ENCODE measurements around the gene ABCD3. TPM values are rescaled to one million over a fixed set of nuclear protein-coding genes. Genes with fewer than 3 reads are reported as not detected.

The ABCD3 gene
- total and polyA plus RNA-seq, 5 donors: 24.4 to 62.0 (median 55.8) TPM

DNA sequence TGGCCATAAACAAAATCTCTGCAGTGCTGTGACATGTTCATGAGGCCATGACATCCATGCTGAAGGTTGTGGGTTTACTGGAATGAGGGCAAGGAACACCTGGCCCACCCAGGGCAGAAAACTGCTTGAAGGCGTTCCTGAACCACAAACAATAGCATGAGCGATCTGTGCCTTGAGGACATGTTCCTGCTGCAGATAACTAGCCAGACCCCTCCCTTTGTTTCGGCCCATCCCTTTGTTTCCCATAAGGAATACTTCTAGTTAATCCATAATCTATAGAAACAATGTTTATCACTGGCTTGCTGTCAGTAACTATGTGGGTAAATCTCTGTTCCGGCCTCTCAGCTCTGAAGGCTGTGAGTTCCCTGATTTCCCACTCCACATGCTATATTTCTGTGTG is 28.9 kb upstream of the ABCD3 start:
- Histone ChIP-seq H3K9me3 (ENCODE audit: control insufficient read depth, low read length) (no peaks in the 10 kb centered on the region), H3K27me3 (ENCODE audit: control insufficient read depth, insufficient read depth) (no peaks in the 10 kb centered on the region), H3K27ac (ENCODE audit: low read length) (no peak overlapping the region), H3K4me1 (ENCODE audit: control insufficient read depth, insufficient read depth, low read length) (no peaks in the 10 kb centered on the region), H3K4me3 (ENCODE audit: low read length) (no peak overlapping the region)
- no peak for ATAC-seq
- WGBS: 72% methylated on average over 4 of the region's 4 CpGs
- DNase-seq: no peak
- intact Hi-C loops (cut with DNase I): no loop called here

DNA sequence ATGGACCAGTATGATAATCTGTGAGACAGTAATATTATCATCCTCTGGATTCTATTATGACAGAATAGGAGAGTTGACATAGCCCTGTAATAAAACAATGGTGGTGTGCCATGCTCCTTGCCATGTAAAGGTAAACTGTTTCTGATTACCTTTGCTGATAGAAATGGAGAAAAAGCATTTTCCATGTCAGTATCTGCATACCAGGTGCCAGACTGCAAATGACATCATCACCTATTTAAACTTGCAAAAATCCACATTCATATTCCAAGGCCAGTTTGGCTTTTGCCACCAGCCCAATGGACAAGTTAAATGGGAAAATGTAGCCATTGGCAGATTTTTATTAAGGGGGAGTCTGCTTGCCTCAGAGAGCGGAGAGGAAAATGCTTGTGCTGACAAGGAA is 23.9 kb upstream of the ABCD3 start:
- 89% methylated on average over 1 of the region's 1 CpG for WGBS
- DNase-seq: no peak
- intact Hi-C loops (cut with DNase I): no loop called here

DNA sequence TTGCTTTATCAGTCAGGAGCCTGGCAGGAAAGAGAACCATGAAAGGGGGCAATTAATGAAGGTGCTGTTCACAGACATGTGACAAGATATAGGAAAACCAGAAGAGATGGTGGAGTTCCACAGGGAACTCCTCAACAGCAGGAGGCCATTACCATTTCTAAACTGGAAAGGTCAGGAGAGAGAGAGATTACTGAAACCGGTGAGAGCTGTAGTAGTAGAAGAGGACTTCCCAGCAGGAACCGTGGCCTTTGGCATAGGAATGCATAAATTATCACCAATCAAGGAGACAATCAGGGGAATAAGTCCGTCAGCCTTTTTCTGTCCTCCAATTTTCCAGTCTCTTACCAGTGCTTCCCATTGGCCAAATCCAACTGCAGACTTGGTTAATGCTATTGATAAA is 23.0 kb upstream of the ABCD3 start:
- intact Hi-C loops (cut with DNase I): no loop called here
- Histone ChIP-seq H3K27ac (ENCODE audit: low read length) (no peak overlapping the region), H3K4me1 (ENCODE audit: control insufficient read depth, insufficient read depth, low read length) (no peaks in the 10 kb centered on the region), H3K27me3 (ENCODE audit: control insufficient read depth, insufficient read depth) (no peaks in the 10 kb centered on the region), H3K4me3 (ENCODE audit: low read length) (no peak overlapping the region), H3K9me3 (ENCODE audit: control insufficient read depth, low read length) (no peaks in the 10 kb centered on the region)
- 58% methylated on average over 3 of the region's 3 CpGs for WGBS
- ATAC-seq: no peak
- DNase-seq: no peak

More for the DNA sequence above, 23.9 kb upstream of the ABCD3 start:
- Histone ChIP-seq H3K27me3 (ENCODE audit: control insufficient read depth, insufficient read depth) (no peaks in the 10 kb centered on the region), H3K27ac (ENCODE audit: low read length) (no peak overlapping the region), H3K9me3 (ENCODE audit: control insufficient read depth, low read length) (no peaks in the 10 kb centered on the region), H3K4me3 (ENCODE audit: low read length) (no peak overlapping the region), H3K4me1 (ENCODE audit: control insufficient read depth, insufficient read depth, low read length) (no peaks in the 10 kb centered on the region)
- ATAC-seq: no peak

DNA sequence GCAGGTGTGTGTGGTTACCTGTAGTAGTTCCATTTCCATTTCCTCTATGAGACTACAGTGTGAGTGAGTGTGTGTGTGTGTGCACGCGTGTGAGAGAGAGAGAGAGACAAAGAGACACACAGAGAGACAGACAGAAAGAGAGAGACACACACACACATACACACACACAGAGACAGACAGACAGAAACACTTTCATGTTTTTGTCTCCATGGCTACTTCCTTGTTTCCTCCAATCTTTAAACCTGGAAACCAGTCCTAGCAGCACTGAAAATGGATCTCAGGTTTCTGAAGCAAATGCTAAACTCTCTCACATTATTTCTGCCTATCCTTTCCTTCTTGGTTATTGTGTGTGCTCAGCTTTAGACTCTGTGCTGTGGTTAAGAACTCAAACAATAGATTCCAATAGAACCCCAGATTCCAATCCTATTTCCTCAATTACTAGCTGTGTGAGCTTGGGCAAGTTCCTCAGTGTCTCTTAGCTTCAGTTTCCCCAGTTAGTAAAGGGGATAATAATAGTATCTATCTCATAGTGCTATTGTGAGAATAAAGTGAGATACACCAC is 22.4 kb upstream of the ABCD3 start:
- ATAC-seq: no peak
- H3K27ac ChIP-seq (ENCODE audit: low read length): no peak overlapping the region
- no peak for DNase-seq
- intact Hi-C loops (cut with DNase I): no loop called here
- H3K9me3 ChIP-seq (ENCODE audit: control insufficient read depth, low read length): no peaks in the 10 kb centered on the region
- H3K4me3 ChIP-seq (ENCODE audit: low read length): no peak overlapping the region
- WGBS: 97% methylated on average over 2 of the region's 2 CpGs
- H3K4me1 ChIP-seq (ENCODE audit: control insufficient read depth, insufficient read depth, low read length): no peaks in the 10 kb centered on the region
- H3K27me3 ChIP-seq (ENCODE audit: control insufficient read depth, insufficient read depth): no peaks in the 10 kb centered on the region

DNA sequence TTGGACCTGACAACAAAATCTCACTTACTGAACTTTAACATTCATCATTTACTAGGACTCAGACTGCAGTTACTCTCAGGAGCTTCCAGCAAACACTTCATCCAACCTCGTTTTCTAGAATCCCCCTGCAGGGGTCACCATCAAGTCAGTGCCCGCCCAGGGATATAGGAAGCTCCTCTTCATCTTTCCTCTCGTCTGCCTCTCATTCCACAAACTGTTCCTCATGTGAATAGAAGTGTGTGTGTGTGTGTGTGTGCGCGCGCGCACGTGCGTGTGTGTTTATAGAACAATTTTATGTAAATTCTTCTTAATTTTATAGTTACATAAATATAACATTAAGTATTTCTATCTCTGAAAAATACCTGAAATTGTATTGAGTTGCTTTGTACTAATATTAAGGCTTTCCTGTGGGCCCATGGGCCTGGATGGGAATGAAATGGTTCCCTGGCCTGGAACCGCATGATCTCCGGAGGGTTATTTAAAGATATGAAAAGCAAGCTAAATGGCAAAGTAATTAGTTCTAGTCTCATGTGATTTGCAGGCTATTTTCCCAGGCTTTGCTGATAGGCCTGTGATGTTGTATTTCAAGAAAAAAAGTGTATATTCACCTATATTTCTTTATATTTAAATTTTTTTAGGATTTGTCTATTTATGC is 21.7 kb upstream of the ABCD3 start:
- Histone ChIP-seq H3K4me1 (ENCODE audit: control insufficient read depth, insufficient read depth, low read length) (no peaks in the 10 kb centered on the region), H3K27me3 (ENCODE audit: control insufficient read depth, insufficient read depth) (no peaks in the 10 kb centered on the region), H3K9me3 (ENCODE audit: control insufficient read depth, low read length) (no peaks in the 10 kb centered on the region), H3K27ac (ENCODE audit: low read length) (no peak overlapping the region), H3K4me3 (ENCODE audit: low read length) (no peak overlapping the region)
- no peak for ATAC-seq
- DNase-seq: peak in 1 of 3 donors; percentile 48
- WGBS: 73% methylated on average over 11 of the region's 11 CpGs
- intact Hi-C loops (cut with DNase I): no loop called here

DNA sequence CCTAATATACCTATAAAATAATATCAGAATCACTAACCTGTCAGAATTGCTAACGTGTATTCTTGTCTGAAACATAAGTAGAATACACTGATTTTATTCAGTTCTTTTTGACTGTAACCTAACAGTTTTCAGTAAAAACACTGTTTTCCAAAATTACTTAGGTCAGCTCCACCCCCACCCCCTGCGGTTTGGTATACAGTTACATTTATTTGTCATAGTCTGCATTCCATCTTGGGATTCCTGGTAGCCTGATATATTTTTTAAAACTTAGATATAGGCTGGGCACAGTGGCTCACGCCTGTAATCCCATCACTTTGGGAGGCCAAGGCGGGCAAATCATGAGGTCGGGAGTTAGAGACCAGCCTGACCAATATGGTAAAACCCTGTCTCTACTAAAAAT is 19.8 kb upstream of the ABCD3 start:
- intact Hi-C loops (cut with DNase I): no loop called here
- Histone ChIP-seq H3K27me3 (ENCODE audit: control insufficient read depth, insufficient read depth) (no peaks in the 10 kb centered on the region), H3K4me3 (ENCODE audit: low read length) (no peak overlapping the region), H3K27ac (ENCODE audit: low read length) (no peak overlapping the region), H3K4me1 (ENCODE audit: control insufficient read depth, insufficient read depth, low read length) (no peaks in the 10 kb centered on the region), H3K9me3 (ENCODE audit: control insufficient read depth, low read length) (no peaks in the 10 kb centered on the region)
- 92% methylated on average over 5 of the region's 5 CpGs for WGBS
- ATAC-seq (no peak), DNase-seq (no peak)

DNA sequence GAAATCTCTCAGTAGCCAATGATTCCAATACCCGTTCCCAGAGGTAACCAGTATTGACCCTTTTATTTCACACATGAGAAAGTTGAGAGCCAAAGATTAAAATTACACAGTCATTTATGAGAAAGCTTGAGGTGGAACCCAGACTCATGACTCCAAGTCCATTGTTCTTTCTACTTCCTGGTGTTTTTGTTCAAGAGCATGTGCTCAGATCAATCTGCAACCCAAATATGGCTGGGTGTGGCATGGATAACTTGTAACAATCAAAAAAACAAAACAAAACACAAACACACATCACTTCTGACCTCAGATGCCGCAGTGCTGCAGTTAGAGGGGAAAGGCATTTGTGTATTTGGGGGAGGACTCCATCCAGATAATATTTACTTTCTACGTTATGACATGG is 18.7 kb upstream of the ABCD3 start:
- intact Hi-C loops (cut with DNase I): no loop called here
- H3K27ac ChIP-seq (ENCODE audit: low read length): no peak overlapping the region
- no peaks in the 10 kb centered on the region for H3K9me3 ChIP-seq (ENCODE audit: control insufficient read depth, low read length)
- no peak for DNase-seq
- H3K4me3 ChIP-seq (ENCODE audit: low read length): no peak overlapping the region
- no peaks in the 10 kb centered on the region for H3K27me3 ChIP-seq (ENCODE audit: control insufficient read depth, insufficient read depth)
- 86% methylated on average over 3 of the region's 3 CpGs for WGBS
- no peaks in the 10 kb centered on the region for H3K4me1 ChIP-seq (ENCODE audit: control insufficient read depth, insufficient read depth, low read length)
- ATAC-seq: no peak

DNA sequence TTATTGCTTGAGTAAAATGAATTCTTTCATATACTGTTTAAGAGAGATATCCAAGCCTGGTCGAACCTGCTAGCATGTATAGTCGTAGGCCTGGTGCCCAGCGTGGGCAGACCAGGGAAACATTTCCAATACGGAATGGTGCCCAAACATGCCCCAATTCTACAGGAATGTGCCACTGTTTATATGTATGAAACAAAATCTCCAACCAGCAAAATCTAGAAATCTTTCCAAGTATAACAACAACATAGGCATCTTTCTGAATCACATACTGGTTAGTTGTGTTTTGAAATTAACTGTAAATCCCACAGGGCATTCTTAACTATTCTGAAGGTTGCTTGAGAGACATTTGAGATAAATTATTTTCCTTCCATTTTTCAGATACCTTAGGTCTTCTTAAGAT is 17.0 kb upstream of the ABCD3 start:
- intact Hi-C loops (cut with DNase I): no loop called here
- Histone ChIP-seq H3K27ac (ENCODE audit: low read length) (no peak overlapping the region), H3K27me3 (ENCODE audit: control insufficient read depth, insufficient read depth) (no peaks in the 10 kb centered on the region), H3K4me3 (ENCODE audit: low read length) (no peak overlapping the region), H3K4me1 (ENCODE audit: control insufficient read depth, insufficient read depth, low read length) (no peaks in the 10 kb centered on the region), H3K9me3 (ENCODE audit: control insufficient read depth, low read length) (no peaks in the 10 kb centered on the region)
- ATAC-seq (no peak), DNase-seq (no peak)
- WGBS: 94% methylated on average over 4 of the region's 4 CpGs

DNA sequence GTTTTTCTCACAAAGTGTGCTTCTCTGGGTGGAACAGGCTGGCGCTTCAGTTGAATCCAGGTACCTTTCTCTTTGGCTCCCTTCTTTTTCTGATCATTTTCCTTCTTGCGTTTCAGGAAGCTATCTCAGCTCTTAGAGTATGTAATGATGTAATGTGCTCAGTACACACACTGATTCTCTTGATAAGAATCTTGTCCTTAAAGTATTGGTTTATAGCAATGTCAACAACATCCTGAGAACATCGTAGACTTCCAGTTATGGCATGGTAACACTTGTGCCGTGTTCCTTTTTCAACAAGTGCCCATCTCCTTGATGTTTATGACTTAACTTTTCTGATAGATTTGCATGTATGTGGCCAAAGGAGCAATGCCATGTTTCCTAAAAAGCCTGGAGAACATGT is 11.7 kb upstream of the ABCD3 start:
- Histone ChIP-seq H3K4me1 (ENCODE audit: control insufficient read depth, insufficient read depth, low read length) (no peaks in the 10 kb centered on the region), H3K4me3 (ENCODE audit: low read length) (no peak overlapping the region), H3K27me3 (ENCODE audit: control insufficient read depth, insufficient read depth) (no peaks in the 10 kb centered on the region), H3K27ac (ENCODE audit: low read length) (no peak overlapping the region), H3K9me3 (ENCODE audit: control insufficient read depth, low read length) (no peaks in the 10 kb centered on the region)
- intact Hi-C loops (cut with DNase I): no loop called here
- 85% methylated on average over 4 of the region's 4 CpGs for WGBS
- ATAC-seq: no peak
- DNase-seq: no peak

DNA sequence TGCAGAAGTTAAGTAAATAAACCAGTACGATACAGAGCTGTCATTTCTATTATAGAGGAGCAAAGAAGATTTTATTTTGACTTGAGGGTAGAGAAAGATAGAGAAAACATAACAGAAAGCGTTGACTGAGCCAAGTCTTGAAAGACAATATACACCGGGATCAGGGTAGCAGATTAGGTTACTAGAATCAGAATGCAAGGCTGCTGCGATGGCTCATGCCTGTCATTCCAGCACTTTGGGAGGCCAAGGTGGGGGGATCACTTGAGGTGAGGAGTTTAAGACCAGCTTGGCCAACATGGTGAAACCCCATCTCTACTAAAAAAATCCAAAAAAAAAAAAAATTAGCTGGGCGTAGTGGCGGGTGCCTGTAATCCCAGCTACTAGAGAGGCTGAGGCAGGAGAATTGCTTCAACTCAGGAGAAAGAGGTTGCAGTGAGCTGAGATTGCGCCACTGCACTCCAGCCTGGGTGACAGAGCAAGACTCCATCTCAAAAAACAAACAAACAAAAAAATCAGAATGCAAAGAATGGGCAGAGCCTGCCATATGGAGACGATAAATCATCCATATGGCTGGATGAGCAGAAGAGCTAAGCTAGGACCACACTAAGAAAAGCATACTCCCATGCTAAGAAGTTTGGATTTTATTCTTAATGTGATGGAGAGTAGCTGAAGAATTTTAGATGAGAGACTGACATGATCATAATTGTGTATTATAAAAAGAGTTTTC is 9.9 kb upstream of the ABCD3 start:
- Histone ChIP-seq H3K9me3 (ENCODE audit: control insufficient read depth, low read length) (no peaks in the 10 kb centered on the region), H3K27ac (ENCODE audit: low read length) (no peak overlapping the region), H3K4me3 (ENCODE audit: low read length) (no peak overlapping the region), H3K4me1 (ENCODE audit: control insufficient read depth, insufficient read depth, low read length) (no peaks in the 10 kb centered on the region), H3K27me3 (ENCODE audit: control insufficient read depth, insufficient read depth) (no peaks in the 10 kb centered on the region)
- no peak for DNase-seq
- intact Hi-C loops (cut with DNase I): no loop called here
- no peak for ATAC-seq
- WGBS: 80% methylated on average over 8 of the region's 8 CpGs

DNA sequence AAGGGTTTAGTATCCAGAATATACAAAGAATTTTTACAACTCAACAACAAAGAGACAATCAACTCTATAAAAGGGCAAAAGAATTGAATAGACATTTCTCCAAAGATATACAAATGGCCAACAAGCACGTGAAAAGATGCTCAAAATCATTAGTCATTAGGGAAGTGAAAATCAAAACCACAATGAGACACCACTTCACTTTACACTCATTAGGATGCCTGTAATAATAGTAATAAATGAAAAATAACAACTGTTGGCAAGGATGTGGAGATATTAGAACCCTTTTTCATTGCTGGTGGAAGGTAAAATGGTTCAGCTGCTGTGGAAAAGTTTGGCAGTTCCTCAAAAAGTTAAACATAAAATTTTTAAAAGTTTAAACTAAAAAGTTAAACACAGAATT is 7.0 kb upstream of the ABCD3 start:
- Histone ChIP-seq H3K27me3 (ENCODE audit: control insufficient read depth, insufficient read depth) (no peaks in the 10 kb centered on the region), H3K27ac (ENCODE audit: low read length) (no peak overlapping the region), H3K4me3 (ENCODE audit: low read length) (no peak overlapping the region), H3K4me1 (ENCODE audit: control insufficient read depth, insufficient read depth, low read length) (no peaks in the 10 kb centered on the region), H3K9me3 (ENCODE audit: control insufficient read depth, low read length) (no peaks in the 10 kb centered on the region)
- DNase-seq (no peak), ATAC-seq (no peak)
- intact Hi-C loops (cut with DNase I): no loop called here
- WGBS: 65% methylated on average over 1 of the region's 1 CpG

Measured in right cardiac atrium (tissue), 5 donors.